Measurements from ENCODE around the gene RALGPS2.
A peak's percentile ranks its signal among the peaks of the same experiment; 100 is the strongest.

The RALGPS2 gene

DNA sequence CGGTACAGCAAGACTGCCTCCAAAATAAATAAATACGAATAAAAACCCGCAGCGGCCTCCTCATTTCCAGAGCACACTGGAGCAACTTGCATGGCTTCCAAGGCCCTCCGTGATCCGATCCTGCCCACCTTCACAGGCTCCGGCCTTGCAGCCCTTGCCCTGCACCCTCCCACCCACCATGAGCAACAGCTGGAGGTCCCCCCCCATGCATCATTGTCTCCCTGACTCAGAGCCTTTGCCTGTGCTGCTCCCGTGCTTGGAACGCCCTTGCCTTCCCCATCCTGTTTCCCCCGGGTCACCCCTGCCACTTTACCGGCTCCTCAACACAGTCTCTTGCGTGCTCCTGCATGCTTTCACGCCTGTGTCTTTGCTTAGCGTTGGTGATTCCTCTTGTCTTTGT lies 216.8 kb downstream of the RALGPS2 start:
- Histone ChIP-seq H3K4me3 (ENCODE audit: low read depth, low read length) (no peak overlapping the region), H3K36me3 (replicated peaks) (no peaks in the 10 kb centered on the region), H3K27me3 (replicated peaks) (no peaks in the 10 kb centered on the region), H3K27ac (no peak overlapping the region)
- peak; percentile 10 for DNase-seq
- in situ Hi-C loops (cut with HindIII; ENCODE audit: low pct_ligation_motif_present, low sequenced_read_pairs), result no loop called here
- TF ChIP-seq, protein P1, sequence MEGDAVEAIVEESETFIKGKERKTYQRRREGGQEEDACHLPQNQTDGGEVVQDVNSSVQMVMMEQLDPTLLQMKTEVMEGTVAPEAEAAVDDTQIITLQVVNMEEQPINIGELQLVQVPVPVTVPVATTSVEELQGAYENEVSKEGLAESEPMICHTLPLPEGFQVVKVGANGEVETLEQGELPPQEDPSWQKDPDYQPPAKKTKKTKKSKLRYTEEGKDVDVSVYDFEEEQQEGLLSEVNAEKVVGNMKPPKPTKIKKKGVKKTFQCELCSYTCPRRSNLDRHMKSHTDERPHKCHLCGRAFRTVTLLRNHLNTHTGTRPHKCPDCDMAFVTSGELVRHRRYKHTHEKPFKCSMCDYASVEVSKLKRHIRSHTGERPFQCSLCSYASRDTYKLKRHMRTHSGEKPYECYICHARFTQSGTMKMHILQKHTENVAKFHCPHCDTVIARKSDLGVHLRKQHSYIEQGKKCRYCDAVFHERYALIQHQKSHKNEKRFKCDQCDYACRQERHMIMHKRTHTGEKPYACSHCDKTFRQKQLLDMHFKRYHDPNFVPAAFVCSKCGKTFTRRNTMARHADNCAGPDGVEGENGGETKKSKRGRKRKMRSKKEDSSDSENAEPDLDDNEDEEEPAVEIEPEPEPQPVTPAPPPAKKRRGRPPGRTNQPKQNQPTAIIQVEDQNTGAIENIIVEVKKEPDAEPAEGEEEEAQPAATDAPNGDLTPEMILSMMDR (IDR thresholded peaks at IDR 0.05; ENCODE audit: low read depth, low read length, missing control alignments), result no peak

DNA sequence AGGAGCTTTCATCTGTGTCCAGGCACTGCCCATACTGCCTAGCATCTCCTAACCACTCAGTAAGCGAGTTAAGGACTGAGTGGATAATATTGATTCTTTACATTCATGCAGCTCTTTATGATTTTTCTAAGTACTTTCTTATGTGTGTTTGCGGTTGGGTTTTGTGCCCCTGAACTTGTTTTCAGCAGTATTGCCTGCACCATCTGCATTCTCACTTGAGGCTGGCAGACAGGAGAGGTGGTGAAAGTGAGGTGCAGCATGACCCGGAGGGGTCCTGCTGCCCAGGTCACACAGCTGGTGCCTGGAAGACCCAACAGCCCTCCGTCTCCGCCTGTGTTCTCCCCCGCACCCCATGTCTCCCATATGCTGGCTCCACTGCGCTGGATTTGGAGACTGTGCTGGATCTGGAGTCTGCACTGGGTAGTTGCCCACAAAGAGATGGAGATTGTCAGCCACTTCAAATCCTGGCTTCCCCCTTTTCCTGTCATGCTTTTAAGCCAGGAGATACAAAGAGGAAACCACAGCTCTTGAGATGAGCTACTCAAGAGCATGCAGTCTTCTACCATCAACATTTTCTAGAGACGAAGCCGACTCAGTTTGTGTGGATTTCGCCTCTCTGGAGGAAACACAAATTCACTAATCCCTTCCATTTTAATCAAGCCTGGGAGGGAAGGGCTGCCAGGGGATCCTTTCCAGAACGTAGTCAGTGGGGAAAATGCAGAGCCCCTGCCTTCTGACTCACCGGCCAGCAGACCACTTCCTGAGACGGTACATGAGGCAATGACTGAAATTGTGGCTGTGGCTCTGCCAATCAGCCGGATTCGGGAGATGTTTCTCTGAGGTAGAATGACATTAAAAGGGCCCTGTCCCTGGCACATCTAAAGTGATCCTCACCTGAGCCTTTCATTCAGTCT lies 217.5 kb downstream of the RALGPS2 start:
- Histone ChIP-seq H3K36me3 (replicated peaks) (no peaks in the 10 kb centered on the region), H3K27ac (no peak overlapping the region), H3K27me3 (replicated peaks) (no peaks in the 10 kb centered on the region), H3K4me3 (ENCODE audit: low read depth, low read length) (no peak overlapping the region)
- DNase-seq, result peak; percentile 47
- TF ChIP-seq, protein P1 (IDR thresholded peaks at IDR 0.05; ENCODE audit: low read depth, low read length, missing control alignments), result no peak
- in situ Hi-C loops (cut with HindIII; ENCODE audit: low pct_ligation_motif_present, low sequenced_read_pairs), result no loop called here

DNA sequence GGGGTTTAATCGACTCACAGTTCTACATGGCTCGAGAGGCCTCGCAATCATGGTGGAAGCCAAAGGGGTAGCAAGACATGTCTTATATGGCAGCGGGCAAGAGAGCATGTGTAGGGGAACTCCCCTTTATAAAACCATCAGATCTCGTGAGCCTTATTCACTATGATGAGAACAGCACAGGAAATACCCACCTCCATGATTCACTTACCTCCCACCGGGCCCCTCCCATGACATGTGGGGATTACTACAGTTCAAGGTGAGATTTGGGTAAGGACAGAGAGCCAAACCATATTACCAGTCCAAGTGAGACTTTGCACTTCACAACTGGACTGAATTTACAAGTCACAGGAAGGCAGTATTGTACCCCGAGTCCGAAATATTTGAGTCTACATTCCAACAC lies 219.7 kb downstream of the RALGPS2 start:
- Histone ChIP-seq H3K27ac (no peak overlapping the region), H3K27me3 (replicated peaks) (no peaks in the 10 kb centered on the region), H3K36me3 (replicated peaks) (no peaks in the 10 kb centered on the region), H3K4me3 (ENCODE audit: low read depth, low read length) (no peak overlapping the region)
- in situ Hi-C loops (cut with HindIII; ENCODE audit: low pct_ligation_motif_present, low sequenced_read_pairs), result no loop called here
- TF ChIP-seq, protein P1 (IDR thresholded peaks at IDR 0.05; ENCODE audit: low read depth, low read length, missing control alignments), result no peak
- no peak for DNase-seq

DNA sequence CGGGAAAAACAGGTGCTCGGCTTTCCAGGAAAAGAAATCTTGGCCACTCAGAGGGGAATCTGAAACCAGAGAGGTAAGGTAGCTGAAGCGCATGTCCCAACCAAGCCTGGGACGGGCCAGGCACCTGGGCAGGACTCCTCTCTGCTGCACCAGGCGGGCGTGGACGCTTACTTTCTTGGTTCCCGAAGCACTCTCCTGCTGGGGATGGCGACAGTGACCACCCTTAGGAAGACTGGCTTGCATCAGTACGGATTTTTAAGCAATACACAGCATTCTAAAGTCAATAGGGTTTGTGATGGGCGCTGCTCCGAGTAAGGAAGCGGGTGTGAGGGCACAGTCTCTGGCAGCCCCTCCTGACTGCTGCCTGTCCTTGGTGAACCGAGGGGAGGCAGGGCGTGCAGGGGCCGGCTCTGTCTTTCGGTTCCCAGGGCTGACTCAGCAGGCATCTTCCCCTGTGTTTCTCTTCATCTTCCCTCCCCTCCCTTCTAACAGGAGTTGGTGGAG lies 220.8 kb downstream of the RALGPS2 start:
- TF ChIP-seq, protein P1 (IDR thresholded peaks at IDR 0.05; ENCODE audit: low read depth, low read length, missing control alignments), result no peak
- Histone ChIP-seq H3K27me3 (replicated peaks) (no peaks in the 10 kb centered on the region), H3K4me3 (ENCODE audit: low read depth, low read length) (no peak overlapping the region), H3K27ac (no peak overlapping the region), H3K36me3 (replicated peaks) (no peaks in the 10 kb centered on the region)
- peak; percentile 14 for DNase-seq
- in situ Hi-C loops (cut with HindIII; ENCODE audit: low pct_ligation_motif_present, low sequenced_read_pairs), result no loop called here

DNA sequence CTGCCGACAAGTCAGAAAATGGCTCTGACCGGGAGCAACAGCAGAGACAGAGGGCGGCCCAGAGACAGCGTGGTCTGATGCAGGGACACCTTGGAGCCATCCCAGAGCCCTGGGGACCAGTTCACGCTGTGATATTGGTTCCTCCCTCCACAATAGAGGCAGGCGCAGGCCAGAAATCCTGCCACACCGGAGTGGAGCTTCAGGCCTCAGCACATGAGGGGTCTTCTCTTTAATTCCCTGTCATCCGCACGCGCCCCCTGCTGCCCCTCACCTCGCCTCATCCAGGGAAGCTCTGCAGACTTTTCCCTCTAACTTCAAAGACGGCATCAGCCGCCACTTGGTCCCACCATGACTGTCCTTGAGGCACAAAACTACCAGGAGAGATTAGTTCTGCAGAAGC lies 221.4 kb downstream of the RALGPS2 start:
- Histone ChIP-seq H3K27ac (no peak overlapping the region), H3K36me3 (replicated peaks) (no peaks in the 10 kb centered on the region), H3K27me3 (replicated peaks) (no peaks in the 10 kb centered on the region), H3K4me3 (ENCODE audit: low read depth, low read length) (no peak overlapping the region)
- no peak for DNase-seq
- TF ChIP-seq, protein P1 (IDR thresholded peaks at IDR 0.05; ENCODE audit: low read depth, low read length, missing control alignments), result no peak
- in situ Hi-C loops (cut with HindIII; ENCODE audit: low pct_ligation_motif_present, low sequenced_read_pairs), result no loop called here

All from brain microvascular endothelial cell (primary cell).